PC-3 (cell line): ENCODE data around the gene EN1.

Experiments used
- CTCF ChIP-seq: fragments of 300-600 bp; sonication (generic); conservative IDR thresholded peaks from 2 replicates; pipeline ENCODE4 v1.5.1; 2017; ENCODE audit warnings: antibody characterized with exemption, low read depth, mild to moderate bottlenecking, low read length
- EZH2 ChIP-seq: fragments of 300-600 bp; sonication (generic); IDR thresholded peaks from one replicate; pipeline ENCODE4 v1.6.1; 2017; ENCODE audit warnings: antibody characterized with exemption, mild to moderate bottlenecking, low read length; ENCODE audit not compliant: unreplicated experiment

GRCh38 chr2:118861242-118861641 lies 13.8 kb upstream of the EN1 start:
- TF ChIP-seq CTCF (no peak), EZH2 (no peak)
